T-helper 1 cell treated with Interleukin-12 subunit alpha and Interleukin-12 subunit beta and Interleukin-4 antibody, amounts not matched to agents 30 ng/mL and 1 ng/mL, for 36 hours (primary cell): ENCODE data around the gene ARHGEF2. TPM values are rescaled to one million over a fixed set of nuclear protein-coding genes. Genes with fewer than 3 reads are reported as not detected.

Experiments used
- intact Hi-C: fragments of 100-400 bp; cut with micrococcal nuclease; formaldehyde crosslinking; loops from one replicate; pipeline ENCODE4 v1.15.1; 2024
- total RNA-seq: library from RNA; stranded (reverse); gene quantifications from 2 replicates; pipeline ENCODE4 v1.2.3, GENCODE V29; 2022

Gene ARHGEF2
- total RNA-seq, 1 donor from 2014 or later = 188 TPM

- intact Hi-C loops = no loop called here
These were observed 59.7 kb downstream of the ARHGEF2 start for GRCh38 chr1:155918660-155919059.

GRCh38 chr1:155913969-155914757 lies 64.2 kb downstream of the ARHGEF2 start:
- intact Hi-C loops = loop anchor here (5.0 kb wide), 1 partner anchor 368 kb away; the partner anchor contains the start of genes SMG5 and TMEM79

GRCh38 chr1:155912056-155912536 lies 66.3 kb downstream of the ARHGEF2 start:
- intact Hi-C loops = loop anchor here (5.0 kb wide), 1 partner anchor 370 kb away; the partner anchor contains the start of genes SMG5 and TMEM79

GRCh38 chr1:155911156-155912055 lies 66.9 kb downstream of the ARHGEF2 start, which contains the start of gene RIT1:
TSS of gene RIT1 (minus strand) at chr1:155911349. CDS start at chr1:155910761, 588 bp downstream.
- intact Hi-C loops = loop anchor here (1.0 to 5.0 kb wide), 8 partner anchors 23 to 371 kb away; partner anchors contain the start of genes ARHGEF2, KHDC4, LAMTOR2 and PMF1

- intact Hi-C loops = loop anchor here (1.0 to 5.0 kb wide), 10 partner anchors 17 to 372 kb away; partner anchors contain the start of genes ARHGEF2, KHDC4, LAMTOR2 and PMF1
These were observed 67.7 kb downstream of the ARHGEF2 start for GRCh38 chr1:155910621-155911121.

GRCh38 chr1:155909894-155910293 lies 68.5 kb downstream of the ARHGEF2 start:
- intact Hi-C loops = loop anchor here (1.0 to 5.0 kb wide), 5 partner anchors 17 to 372 kb away; partner anchors contain the start of genes ARHGEF2, PMF1, SMG5 and TMEM79

GRCh38 chr1:155904261-155904660 lies 74.1 kb downstream of the ARHGEF2 start:
- intact Hi-C loops = no loop called here

- intact Hi-C loops = no loop called here
These were observed 78.2 kb downstream of the ARHGEF2 start for GRCh38 chr1:155900161-155900560.

- intact Hi-C loops = no loop called here
These were observed 78.7 kb downstream of the ARHGEF2 start for GRCh38 chr1:155899683-155900082.

GRCh38 chr1:155898888-155899287 lies 79.5 kb downstream of the ARHGEF2 start:
- intact Hi-C loops = no loop called here

- intact Hi-C loops = no loop called here
These were observed 80.6 kb downstream of the ARHGEF2 start for GRCh38 chr1:155897746-155898145.

Other genes with a start within 250 kb of the ARHGEF2 start
- 85.8 and 90.6 TPM in 2 replicates for gene GON4L, start 121.3 kb downstream of the ARHGEF2 start, total RNA-seq
- gene SYT11, start 119.0 kb downstream of the ARHGEF2 start, total RNA-seq = 38.3 and 38.8 TPM in 2 replicates
- 27.5 and 33.1 TPM in 2 replicates for gene RIT1, start 67.2 kb downstream of the ARHGEF2 start, total RNA-seq
- gene KHDC4, start 44.1 kb downstream of the ARHGEF2 start, total RNA-seq = 67.8 and 70.6 TPM in 2 replicates
- gene RXFP4, start 36.9 kb downstream of the ARHGEF2 start, total RNA-seq = not detected in 2 replicates
- gene SSR2, start 42.4 kb upstream of the ARHGEF2 start, total RNA-seq = 278 and 281 TPM in 2 replicates
- gene UBQLN4, start 75.3 kb upstream of the ARHGEF2 start, total RNA-seq = 39.0 and 40.6 TPM in 2 replicates
- 62.0 and 62.1 TPM in 2 replicates for gene LAMTOR2, start 76.2 kb upstream of the ARHGEF2 start, total RNA-seq
- 0.56 TPM in 1 of 2 replicates, not detected in the other for gene RAB25, start 82.6 kb upstream of the ARHGEF2 start, total RNA-seq
- 0.07 TPM in 1 of 2 replicates, not detected in the other for gene MEX3A, start 103.9 kb upstream of the ARHGEF2 start, total RNA-seq
- 32.7 and 33.3 TPM in 2 replicates for gene LMNA, start 136.2 kb upstream of the ARHGEF2 start, total RNA-seq
- 4.6 and 5.1 TPM in 2 replicates for gene SEMA4A, start 175.0 kb upstream of the ARHGEF2 start, total RNA-seq
- 41.9 and 46.5 TPM in 2 replicates for gene SLC25A44, start 215.6 kb upstream of the ARHGEF2 start, total RNA-seq
- 83.8 and 87.8 TPM in 2 replicates for gene PMF1, start 234.5 kb upstream of the ARHGEF2 start, total RNA-seq